Mesodermal cell (in vitro differentiated cells): ENCODE data around the gene L3MBTL4.

Experiments
- H3K27ac ChIP-seq: 2 replicates; pipeline ENCODE4 v1.7.0; 2013; ENCODE audit warnings: mild to moderate bottlenecking, low read depth, low read length, moderate library complexity; ENCODE audit not compliant: severe bottlenecking
- H3K36me3 ChIP-seq: 2 replicates; pipeline ENCODE4 v1.7.1; 2013; ENCODE audit warnings: mild to moderate bottlenecking, low read length, moderate library complexity; ENCODE audit not compliant: control insufficient read depth, insufficient read depth
- H3K4me1 ChIP-seq: one replicate; pipeline ENCODE4 v1.7.1; 2013; ENCODE audit warnings: mild to moderate bottlenecking, low read length; ENCODE audit not compliant: insufficient read depth, control insufficient read depth, poor library complexity, severe bottlenecking
- H3K4me3 ChIP-seq: 2 replicates; pipeline ENCODE4 v1.7.0; 2013; ENCODE audit warnings: low read length, control low read depth, mild to moderate bottlenecking; ENCODE audit not compliant: insufficient read depth, poor library complexity, severe bottlenecking; ENCODE audit errors: extremely low read depth
- H3K9me3 ChIP-seq: 2 replicates; pipeline ENCODE4 v1.7.1; 2013; ENCODE audit warnings: mild to moderate bottlenecking, low read length, moderate library complexity; ENCODE audit not compliant: control insufficient read depth
- WGBS, 2 experiments: methylation state at CpG; one replicate each; pipeline ENCODE4 v1.1.5; 2013; ENCODE audit warnings: missing lambda C conversion rate in 2 of 2; ENCODE audit not compliant: insufficient coverage in 2 of 2; 5-methylcytosine and 5-hydroxymethylcytosine counted together

Gene L3MBTL4

GRCh38 chr18:6363216-6363615, 51.5 kb downstream of the L3MBTL4 start:
- no peak overlapping the region for H3K4me3 ChIP-seq
- WGBS, 2 experiments = 100% methylated on average over 5 of the region's 7 CpGs; no CpG with 5 or more reads in 1 of the 2 experiments
- no peaks in the 10 kb centered on the region for H3K36me3 ChIP-seq
- no peaks in the 10 kb centered on the region for H3K9me3 ChIP-seq
- no peaks in the 10 kb centered on the region for H3K4me1 ChIP-seq
- no peak overlapping the region for H3K27ac ChIP-seq

- no peaks in the 10 kb centered on the region for H3K36me3 ChIP-seq
- H3K9me3 ChIP-seq = no peaks in the 10 kb centered on the region
- no peaks in the 10 kb centered on the region for H3K4me1 ChIP-seq
- no peak overlapping the region for H3K27ac ChIP-seq
- no peak overlapping the region for H3K4me3 ChIP-seq
- 96 to 97% methylated on average over 6 to 9 of the region's 9 CpGs for WGBS, 2 experiments
These were observed 52.1 kb downstream of the L3MBTL4 start for GRCh38 chr18:6362559-6363129.

GRCh38 chr18:6357668-6358067, 57.0 kb downstream of the L3MBTL4 start:
- 83% methylated on average over 1 of the region's 5 CpGs; no CpG with 5 or more reads in 1 of the 2 experiments for WGBS, 2 experiments
- H3K9me3 ChIP-seq = no peaks in the 10 kb centered on the region
- no peak overlapping the region for H3K4me3 ChIP-seq
- no peaks in the 10 kb centered on the region for H3K36me3 ChIP-seq
- no peak overlapping the region for H3K27ac ChIP-seq
- no peaks in the 10 kb centered on the region for H3K4me1 ChIP-seq

GRCh38 chr18:6355789-6356589, 58.7 kb downstream of the L3MBTL4 start:
- Histone ChIP-seq H3K4me1 (no peaks in the 10 kb centered on the region), H3K27ac (no peak overlapping the region), H3K4me3 (no peak overlapping the region), H3K9me3 (no peaks in the 10 kb centered on the region), H3K36me3 (no peaks in the 10 kb centered on the region)
- WGBS, 2 experiments = 92 to 100% methylated on average over 6 to 7 of the region's 9 CpGs

- H3K27ac ChIP-seq = no peak overlapping the region
- H3K4me3 ChIP-seq = no peak overlapping the region
- no peaks in the 10 kb centered on the region for H3K4me1 ChIP-seq
- H3K9me3 ChIP-seq = no peaks in the 10 kb centered on the region
- no peaks in the 10 kb centered on the region for H3K36me3 ChIP-seq
These were observed 62.4 kb downstream of the L3MBTL4 start for GRCh38 chr18:6352275-6352674.

- Histone ChIP-seq H3K36me3 (no peaks in the 10 kb centered on the region), H3K9me3 (no peaks in the 10 kb centered on the region), H3K27ac (no peak overlapping the region), H3K4me1 (no peaks in the 10 kb centered on the region), H3K4me3 (no peak overlapping the region)
- 50 to 88% methylated on average over 1 to 2 of the region's 2 CpGs for WGBS, 2 experiments
These were observed 71.7 kb downstream of the L3MBTL4 start for GRCh38 chr18:6342990-6343389.

GRCh38 chr18:6341709-6342108, 73.0 kb downstream of the L3MBTL4 start:
- no peak overlapping the region for H3K4me3 ChIP-seq
- H3K4me1 ChIP-seq = no peaks in the 10 kb centered on the region
- H3K27ac ChIP-seq = no peak overlapping the region
- H3K9me3 ChIP-seq = no peaks in the 10 kb centered on the region
- no peaks in the 10 kb centered on the region for H3K36me3 ChIP-seq

- H3K4me3 ChIP-seq = no peak overlapping the region
- no peaks in the 10 kb centered on the region for H3K9me3 ChIP-seq
- H3K4me1 ChIP-seq = no peaks in the 10 kb centered on the region
- H3K36me3 ChIP-seq = no peaks in the 10 kb centered on the region
- no peak overlapping the region for H3K27ac ChIP-seq
These were observed 73.4 kb downstream of the L3MBTL4 start for GRCh38 chr18:6341303-6341702.

- no peaks in the 10 kb centered on the region for H3K4me1 ChIP-seq
- no peaks in the 10 kb centered on the region for H3K36me3 ChIP-seq
- 78% methylated on average over 1 of the region's 1 CpG; no CpG with 5 or more reads in 1 of the 2 experiments for WGBS, 2 experiments
- H3K4me3 ChIP-seq = no peak overlapping the region
- no peaks in the 10 kb centered on the region for H3K9me3 ChIP-seq
- H3K27ac ChIP-seq = no peak overlapping the region
These were observed 74.6 kb downstream of the L3MBTL4 start for GRCh38 chr18:6340121-6340520.

GRCh38 chr18:6336239-6336638, 78.5 kb downstream of the L3MBTL4 start:
- H3K36me3 ChIP-seq = no peaks in the 10 kb centered on the region
- H3K27ac ChIP-seq = no peak overlapping the region
- H3K9me3 ChIP-seq = no peaks in the 10 kb centered on the region
- 82% methylated on average over 2 of the region's 4 CpGs; no CpG with 5 or more reads in 1 of the 2 experiments for WGBS, 2 experiments
- no peaks in the 10 kb centered on the region for H3K4me1 ChIP-seq
- no peak overlapping the region for H3K4me3 ChIP-seq

GRCh38 chr18:6333981-6334380, 80.7 kb downstream of the L3MBTL4 start:
- no peaks in the 10 kb centered on the region for H3K36me3 ChIP-seq
- H3K4me1 ChIP-seq = no peaks in the 10 kb centered on the region
- WGBS, 2 experiments = 67 to 96% methylated on average over 3 to 4 of the region's 4 CpGs
- H3K9me3 ChIP-seq = no peaks in the 10 kb centered on the region
- H3K27ac ChIP-seq = no peak overlapping the region
- H3K4me3 ChIP-seq = no peak overlapping the region
